ENCODE results near the gene VEPH1.
A peak's percentile ranks its signal among the peaks of the same experiment; 100 is the strongest.

Gene VEPH1

DNA sequence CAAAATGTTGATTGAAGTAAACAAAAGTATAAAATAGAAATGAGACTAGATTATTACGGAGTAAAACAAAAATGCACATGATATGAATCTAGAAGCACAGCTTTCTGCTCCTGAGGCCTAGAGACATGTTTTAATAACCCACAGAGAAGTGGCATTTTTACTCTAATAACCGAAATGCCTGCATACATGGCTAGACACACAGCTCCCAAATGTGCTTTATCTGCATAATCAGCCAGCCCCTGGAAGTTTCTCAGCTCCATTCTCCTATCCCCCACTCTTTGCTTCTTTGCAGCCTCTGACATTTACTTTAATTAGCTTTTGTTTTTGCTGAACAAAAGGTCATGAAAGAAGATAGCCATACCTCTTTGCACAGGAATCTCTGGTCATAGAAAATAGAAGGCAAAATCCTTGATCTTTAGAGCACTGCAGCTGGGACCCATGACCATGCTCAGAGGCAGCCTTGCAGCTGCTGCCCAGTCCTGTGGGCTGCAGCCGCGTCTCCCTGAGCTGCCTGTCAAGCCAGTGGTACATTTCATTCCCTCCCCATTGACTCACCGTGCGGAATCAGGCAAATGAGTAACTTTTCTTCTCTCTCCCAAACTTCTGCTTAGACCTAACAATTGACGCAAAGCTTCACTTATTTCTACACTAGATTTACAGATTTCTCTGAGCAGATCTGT lies at the start of gene VEPH1:
Gene VEPH1 (minus strand): TSS at position 501 of the 680 bp plus-strand sequence. CDS start 8,067 bp downstream, outside the sequence.
- H3K4me1 Mint-ChIP-seq = peaks cover 9 to 13% of the 10 kb centered on the region in 2 donors
- ATAC-seq (replicated peaks) (no peak), DNase-seq (no peak)

DNA sequence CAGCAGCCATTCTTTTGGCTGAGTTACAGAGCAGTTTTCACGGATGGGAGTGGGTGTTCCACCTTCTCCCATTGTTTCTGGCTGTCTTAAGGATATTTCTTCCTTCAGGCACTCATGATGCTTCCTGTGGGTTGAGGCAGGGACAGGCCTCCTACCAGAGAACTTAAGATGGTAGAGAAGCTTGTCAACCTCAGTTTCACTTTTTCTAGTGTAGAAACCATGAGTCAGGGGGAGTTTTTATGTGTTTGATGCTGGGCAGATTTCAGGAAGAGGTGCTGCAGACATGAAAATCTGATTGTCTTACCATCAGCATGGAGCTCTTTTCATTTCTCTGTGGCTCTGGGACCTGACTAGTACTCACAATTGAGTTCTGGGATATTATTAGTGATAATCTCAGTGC lies 48.7 kb upstream of the VEPH1 start:
- DNase-seq (no peak), ATAC-seq (replicated peaks) (no peak)
- H3K4me3 Mint-ChIP-seq = no peak overlapping the region
- peaks cover 6 to 7% of the 10 kb centered on the region in 2 donors for H3K27me3 Mint-ChIP-seq
- peaks cover 0 to 5% of the 10 kb centered on the region in 2 donors for H3K36me3 Mint-ChIP-seq
- H3K9me3 Mint-ChIP-seq = peaks cover 6 to 13% of the 10 kb centered on the region in 2 donors
- H3K4me1 Mint-ChIP-seq = no peaks in the 10 kb centered on the region
- no peak overlapping the region for H3K27ac Mint-ChIP-seq

More for the DNA sequence above, at the start of gene VEPH1:
- Mint-ChIP-seq H3K27ac (no peak within 1 kb of the TSS), H3K9me3 (no peaks in the 10 kb centered on the region), H3K36me3 (no peaks in the 10 kb centered on the region), H3K4me3 (no peak within 1 kb of the TSS), H3K27me3 (peaks cover 31 to 41% of the 10 kb centered on the region in 2 donors)

- Mint-ChIP-seq H3K27me3 (peaks cover 0 to 7% of the 10 kb centered on the region in 2 donors), H3K36me3 (peaks cover 0 to 5% of the 10 kb centered on the region in 2 donors), H3K4me3 (no peak overlapping the region), H3K27ac (no peak overlapping the region), H3K9me3 (peaks cover 6 to 13% of the 10 kb centered on the region in 2 donors), H3K4me1 (no peaks in the 10 kb centered on the region)
- ATAC-seq (replicated peaks) = no peak
- DNase-seq = no peak
These were observed 46.3 kb upstream of the VEPH1 start for GRCh38 chr3:157549498-157549897.

DNA sequence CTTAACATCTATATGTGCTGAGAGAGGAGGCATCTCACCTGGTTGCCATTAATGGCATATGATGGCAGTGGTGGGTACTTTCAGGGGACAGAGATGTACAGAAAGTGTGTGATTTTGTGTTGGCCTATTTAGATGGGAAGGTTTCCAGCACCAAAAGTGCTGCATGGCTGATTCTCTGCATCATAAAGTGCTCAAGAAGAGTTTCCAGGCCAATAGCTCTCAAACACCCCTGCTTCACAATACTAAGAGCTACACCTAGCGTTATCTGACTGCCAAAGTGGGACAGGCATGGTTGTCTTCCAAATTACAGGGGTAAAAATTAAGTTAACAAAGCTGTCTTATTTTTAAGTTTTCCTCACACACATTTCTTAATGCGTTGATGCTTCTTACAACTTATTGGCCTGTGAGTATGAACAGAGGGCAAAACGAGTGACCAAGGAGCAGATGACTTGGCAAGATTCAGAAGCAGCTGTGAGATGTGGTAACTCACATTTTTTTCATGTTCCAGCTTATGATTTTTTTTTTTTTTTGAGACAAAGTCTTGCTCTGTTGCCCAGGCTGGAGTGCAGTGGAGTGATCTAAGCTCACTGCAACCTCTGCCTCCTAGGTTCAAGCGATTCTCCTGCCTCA lies 41.4 kb upstream of the VEPH1 start:
- ATAC-seq (replicated peaks) (no peak), DNase-seq (no peak)
- no peaks in the 10 kb centered on the region for H3K4me1 Mint-ChIP-seq
- peaks cover 0 to 4% of the 10 kb centered on the region in 2 donors for H3K36me3 Mint-ChIP-seq
- no peak overlapping the region for H3K27ac Mint-ChIP-seq
- no peak overlapping the region for H3K4me3 Mint-ChIP-seq
- H3K27me3 Mint-ChIP-seq = peaks cover 29 to 34% of the 10 kb centered on the region in 2 donors
- peaks cover 9 to 10% of the 10 kb centered on the region in 2 donors for H3K9me3 Mint-ChIP-seq

GRCh38 chr3:157543501-157544035 lies 40.4 kb upstream of the VEPH1 start:
- peaks cover 31 to 34% of the 10 kb centered on the region in 2 donors for H3K27me3 Mint-ChIP-seq
- DNase-seq (no peak), ATAC-seq (replicated peaks) (no peak)
- no peaks in the 10 kb centered on the region for H3K4me1 Mint-ChIP-seq
- H3K9me3 Mint-ChIP-seq = peaks cover 7 to 9% of the 10 kb centered on the region in 2 donors
- H3K27ac Mint-ChIP-seq = no peak overlapping the region
- no peak overlapping the region for H3K4me3 Mint-ChIP-seq
- H3K36me3 Mint-ChIP-seq = peaks cover 0 to 4% of the 10 kb centered on the region in 2 donors

- no peak for DNase-seq
- no peak overlapping the region for H3K27ac Mint-ChIP-seq
- no peaks in the 10 kb centered on the region for H3K4me1 Mint-ChIP-seq
- peaks cover 34% of the 10 kb centered on the region in 2 donors for H3K27me3 Mint-ChIP-seq
- H3K9me3 Mint-ChIP-seq = peaks cover 7 to 9% of the 10 kb centered on the region in 2 donors
- no peak for ATAC-seq (replicated peaks)
- H3K4me3 Mint-ChIP-seq = no peak overlapping the region
- H3K36me3 Mint-ChIP-seq = peaks cover 0 to 4% of the 10 kb centered on the region in 2 donors
These were observed 39.7 kb upstream of the VEPH1 start for GRCh38 chr3:157542711-157543500.

DNA sequence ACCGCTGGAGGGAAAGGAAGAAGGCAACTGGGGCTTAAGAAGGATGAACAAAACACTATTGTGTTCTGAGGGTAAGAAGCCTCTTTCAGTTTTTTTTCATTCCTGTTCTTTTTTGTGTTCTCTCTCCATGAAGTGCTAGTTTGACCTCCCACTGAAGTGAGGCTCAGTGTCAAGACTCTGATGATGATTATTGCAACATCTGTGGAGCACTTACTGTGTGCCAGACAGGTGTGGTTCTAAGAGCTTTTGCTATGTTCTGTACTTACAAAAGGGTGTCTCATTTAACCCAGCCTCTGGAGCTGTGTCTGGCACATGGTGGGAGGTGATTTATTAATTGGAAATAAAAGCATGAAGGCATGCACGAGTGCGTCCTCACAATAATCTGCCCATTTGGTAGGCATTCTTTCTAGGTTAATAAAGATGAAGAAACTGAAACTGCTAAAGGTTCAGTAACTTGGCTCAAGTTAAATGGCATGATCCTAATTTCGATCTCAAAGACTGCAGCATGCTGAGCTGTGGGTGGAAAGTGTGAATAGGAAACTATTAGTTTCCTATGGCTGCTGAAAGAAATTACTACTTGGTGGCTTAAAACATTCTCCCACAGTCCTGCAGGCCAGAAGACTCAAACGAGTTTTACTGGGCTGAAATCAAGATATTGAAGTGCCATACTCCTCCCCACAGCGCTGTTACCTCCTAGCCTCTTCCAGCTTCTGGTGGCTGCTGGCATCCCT lies 38.5 kb upstream of the VEPH1 start:
- no peaks in the 10 kb centered on the region for H3K4me1 Mint-ChIP-seq
- H3K4me3 Mint-ChIP-seq = no peak overlapping the region
- H3K27ac Mint-ChIP-seq = no peak overlapping the region
- DNase-seq (no peak), ATAC-seq (replicated peaks) (no peak)
- H3K9me3 Mint-ChIP-seq = peaks cover 5 to 9% of the 10 kb centered on the region in 2 donors
- peaks cover 34% of the 10 kb centered on the region in 2 donors for H3K27me3 Mint-ChIP-seq
- peaks cover 0 to 4% of the 10 kb centered on the region in 2 donors for H3K36me3 Mint-ChIP-seq

DNA sequence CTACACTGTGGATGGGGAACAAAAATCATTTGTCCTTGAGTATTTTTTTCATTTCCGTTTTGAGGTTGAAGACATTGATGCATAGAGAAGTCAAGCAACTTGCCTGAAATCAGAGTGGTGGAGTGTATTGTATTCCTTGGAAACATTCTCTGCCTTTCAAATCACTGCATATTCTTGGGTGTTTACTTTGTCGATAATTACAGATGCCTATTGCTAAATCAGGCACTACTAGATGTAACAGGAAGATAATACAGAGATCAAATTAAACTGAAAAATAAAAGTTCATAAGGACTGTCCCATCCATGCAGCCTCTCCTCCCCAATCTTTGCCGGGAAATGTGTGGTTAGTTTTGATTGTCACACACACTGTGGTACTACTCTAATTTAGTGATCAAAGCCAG lies 37.4 kb upstream of the VEPH1 start:
- Mint-ChIP-seq H3K4me3 (no peak overlapping the region), H3K36me3 (peaks cover 0 to 4% of the 10 kb centered on the region in 2 donors), H3K27ac (no peak overlapping the region), H3K4me1 (no peaks in the 10 kb centered on the region), H3K27me3 (peaks cover 34% of the 10 kb centered on the region in 2 donors), H3K9me3 (peaks cover 5 to 9% of the 10 kb centered on the region in 2 donors)
- DNase-seq = no peak
- ATAC-seq (replicated peaks) = no peak

DNA sequence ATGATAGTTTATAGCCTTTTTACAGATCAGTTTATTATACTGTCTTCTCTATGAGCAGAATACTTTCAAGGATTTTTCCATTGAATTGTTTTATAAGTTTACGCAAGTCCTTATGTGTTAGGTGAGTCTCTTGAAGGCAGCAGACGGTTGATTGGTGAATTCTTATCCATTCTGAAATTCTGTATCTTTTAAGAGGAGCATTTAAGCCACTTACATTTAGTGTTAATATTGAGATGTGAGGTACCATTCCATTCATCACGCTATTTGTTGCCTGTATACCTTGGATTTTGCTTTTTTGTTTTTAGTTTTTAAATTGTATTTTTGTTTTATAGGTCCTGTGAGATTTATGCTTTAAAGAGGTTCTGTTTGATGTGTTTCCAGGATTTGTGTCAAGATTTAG lies 32.5 kb upstream of the VEPH1 start:
- H3K9me3 Mint-ChIP-seq = no peaks in the 10 kb centered on the region
- no peaks in the 10 kb centered on the region for H3K4me1 Mint-ChIP-seq
- DNase-seq (no peak), ATAC-seq (replicated peaks) (no peak)
- H3K27ac Mint-ChIP-seq = no peak overlapping the region
- H3K27me3 Mint-ChIP-seq = peaks cover 3 to 11% of the 10 kb centered on the region in 2 donors
- no peaks in the 10 kb centered on the region for H3K36me3 Mint-ChIP-seq
- H3K4me3 Mint-ChIP-seq = no peak overlapping the region

DNA sequence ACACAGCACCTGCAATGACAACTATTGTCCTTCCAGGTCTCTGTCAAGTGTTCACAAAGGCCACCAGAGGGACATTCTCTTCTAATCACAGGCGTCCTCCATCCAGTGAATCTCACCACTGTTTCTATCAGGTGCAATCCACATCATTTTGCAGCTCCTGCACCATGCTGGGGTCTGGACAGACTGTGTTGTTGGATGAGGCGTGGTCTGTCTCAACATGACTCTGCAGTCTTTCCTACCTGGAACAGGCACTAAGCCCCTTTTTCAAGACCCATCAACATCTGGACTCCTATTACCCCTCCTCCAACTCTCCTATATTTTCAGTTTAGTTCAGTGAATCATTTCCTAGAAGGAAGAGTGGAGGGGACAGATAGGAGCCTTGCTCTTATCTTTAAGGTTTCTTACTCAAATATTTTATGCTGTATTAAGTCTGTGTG lies 31.5 kb upstream of the VEPH1 start:
- no peak overlapping the region for H3K27ac Mint-ChIP-seq
- H3K36me3 Mint-ChIP-seq = no peaks in the 10 kb centered on the region
- peaks cover 0 to 5% of the 10 kb centered on the region in 2 donors for H3K27me3 Mint-ChIP-seq
- H3K4me1 Mint-ChIP-seq = no peaks in the 10 kb centered on the region
- H3K4me3 Mint-ChIP-seq = no peak overlapping the region
- H3K9me3 Mint-ChIP-seq = no peaks in the 10 kb centered on the region
- ATAC-seq (replicated peaks) (no peak), DNase-seq (no peak)

GRCh38 chr3:157533298-157534070 lies 30.3 kb upstream of the VEPH1 start:
- H3K36me3 Mint-ChIP-seq = no peaks in the 10 kb centered on the region
- no peaks in the 10 kb centered on the region for H3K9me3 Mint-ChIP-seq
- no peak overlapping the region for H3K4me3 Mint-ChIP-seq
- no peak overlapping the region for H3K27ac Mint-ChIP-seq
- DNase-seq (no peak), ATAC-seq (replicated peaks) (no peak)
- peaks cover 0 to 2% of the 10 kb centered on the region in 2 donors for H3K27me3 Mint-ChIP-seq
- no peaks in the 10 kb centered on the region for H3K4me1 Mint-ChIP-seq

DNA sequence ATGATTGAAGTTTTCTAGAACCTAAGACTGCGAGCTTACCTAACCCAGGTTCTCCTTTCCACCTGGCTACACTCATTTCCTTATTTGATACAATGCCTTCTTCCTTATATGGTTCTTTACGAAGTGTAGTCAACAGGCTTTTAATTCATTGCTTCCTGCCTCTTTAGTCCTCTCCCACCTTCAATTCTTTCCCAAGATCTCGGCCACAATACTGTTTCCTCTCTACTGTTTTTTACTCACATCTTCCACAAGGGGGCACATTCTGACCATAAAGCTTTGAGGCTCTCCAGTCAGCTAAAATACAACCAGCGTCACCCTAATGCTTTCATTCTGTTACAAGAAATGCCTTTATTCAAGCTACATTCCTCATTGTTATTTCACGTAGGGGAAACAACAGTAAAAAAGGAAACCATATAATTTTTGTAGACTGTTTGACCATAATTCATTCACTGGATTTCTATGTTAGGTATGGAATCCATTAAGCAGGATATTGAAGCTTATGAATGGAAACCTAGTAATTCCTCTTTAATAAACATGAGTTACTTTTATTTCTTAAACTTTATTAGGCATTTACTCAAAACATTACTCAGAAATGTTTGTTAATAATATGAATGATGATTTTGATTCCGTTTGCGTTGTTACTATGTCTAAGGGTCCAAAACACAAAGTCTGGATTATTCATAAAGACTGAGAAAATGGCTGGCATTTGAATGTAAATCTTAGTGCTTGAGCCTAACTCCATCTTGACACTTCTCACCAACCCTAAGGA lies 29.5 kb upstream of the VEPH1 start:
- ATAC-seq (replicated peaks) (peak; percentile 78 to 80), DNase-seq (no peak)
- H3K27ac Mint-ChIP-seq = no peak overlapping the region
- no peaks in the 10 kb centered on the region for H3K4me1 Mint-ChIP-seq
- H3K9me3 Mint-ChIP-seq = no peaks in the 10 kb centered on the region
- H3K27me3 Mint-ChIP-seq = no peaks in the 10 kb centered on the region
- no peaks in the 10 kb centered on the region for H3K36me3 Mint-ChIP-seq
- H3K4me3 Mint-ChIP-seq = no peak overlapping the region

GRCh38 chr3:157531771-157532170 lies 28.6 kb upstream of the VEPH1 start:
- no peak for ATAC-seq (replicated peaks)
- Mint-ChIP-seq H3K4me3 (no peak overlapping the region), H3K27me3 (no peaks in the 10 kb centered on the region), H3K27ac (no peak overlapping the region), H3K9me3 (no peaks in the 10 kb centered on the region), H3K4me1 (no peaks in the 10 kb centered on the region), H3K36me3 (no peaks in the 10 kb centered on the region)
- DNase-seq = no peak

All from stimulated activated naive B cell treated with anti-CD40 and anti-IgM and Interleukin-4, amounts not matched to agents 10 μg/mL and 1 μg/mL and 100 μg/mL, for 72 hours (primary cell).